Neutrophil (primary cell): Measurements from ENCODE around the gene CDKN2AIPNL.
"Not testable (repeated sequence)": the region's sequence is repeated elsewhere in the genome, so short reads cannot be mapped to it uniquely, and the experiment has no call there.

Source experiments
- H3K27ac ChIP-seq: fragments of 200-600 bp; sonication (generic); 2 replicates; pipeline ENCODE4 v1.5.1; 2016; ENCODE audit warnings: mild to moderate bottlenecking, moderate library complexity
- H3K27me3 ChIP-seq: fragments of 200-600 bp; sonication (generic); 2 replicates; pipeline ENCODE4 v1.6.0; 2016; ENCODE audit warnings: mild to moderate bottlenecking
- H3K36me3 ChIP-seq: fragments of 200-600 bp; sonication (generic); 2 replicates; pipeline ENCODE4 v1.5.1; 2017
- H3K4me1 ChIP-seq, 2 experiments: fragments of 200-600 bp in 1 of 2; sonication (generic) in 1 of 2; 1 replicate in 1 of 2; 2 replicates in 1 of 2; pipeline versions ENCODE4 v1.5.1 to v1.6.1; 2013 to 2016; ENCODE audit warnings: low read depth in 1 of 2, low read length in 1 of 2, mild to moderate bottlenecking in 1 of 2, moderate library complexity in 1 of 2; ENCODE audit not compliant: control insufficient read depth in 1 of 2, insufficient read depth in 1 of 2
- H3K4me3 ChIP-seq, 2 experiments: fragments of 200-600 bp in 1 of 2; sonication (generic) in 1 of 2; 1 replicate in 1 of 2; 2 replicates in 1 of 2; pipeline ENCODE4 v1.5.1; 2013 to 2016; ENCODE audit warnings: low read depth in 1 of 2, low read length in 1 of 2, mild to moderate bottlenecking in 1 of 2, moderate library complexity in 1 of 2
- H3K9me3 ChIP-seq: fragments of 200-600 bp; sonication (generic); 2 replicates; pipeline ENCODE4 v1.5.1; 2016
- TF ChIP-seq, protein P1 (sequence below): fragments of 200-600 bp; sonication (generic); IDR thresholded peaks from 2 replicates; pipeline ENCODE4 v1.5.1; 2016; ENCODE audit warnings: antibody characterized with exemption

CDKN2AIPNL gene

DNA sequence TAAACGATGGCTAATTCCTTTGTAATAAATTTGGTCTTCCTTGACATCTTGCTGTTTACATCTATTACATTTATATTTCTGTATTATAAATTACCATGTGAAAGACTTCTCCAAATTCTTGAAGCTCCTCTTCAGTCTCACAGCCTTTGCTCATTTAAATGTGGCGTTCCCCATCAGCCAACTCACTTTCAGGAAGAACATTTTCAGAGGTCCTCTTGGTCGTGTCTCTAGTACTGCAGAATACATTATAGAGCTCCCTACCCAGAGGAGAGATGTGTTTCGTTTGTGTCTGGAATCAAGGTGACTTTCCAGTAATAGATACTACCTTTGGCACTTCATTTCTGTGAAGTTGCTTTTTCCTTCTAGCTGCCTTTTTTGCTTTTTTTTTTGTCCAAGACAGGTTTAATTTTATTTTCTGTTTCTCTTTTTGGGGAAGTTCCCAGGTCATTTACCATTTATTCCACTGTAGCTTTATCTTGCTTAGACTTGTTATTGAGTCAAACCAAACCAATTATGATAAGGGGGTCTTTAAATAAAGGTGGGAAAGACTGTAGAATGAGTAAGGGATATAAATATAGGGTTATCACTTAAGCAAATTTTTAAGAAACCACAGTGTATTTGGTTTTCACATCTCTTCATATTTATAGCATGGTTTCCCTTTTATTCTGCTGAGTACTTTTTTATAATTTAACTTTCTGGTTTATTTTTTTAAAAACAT is 27.5 kb downstream of the CDKN2AIPNL start:
- peak overlapping the region; percentile 34 for H3K27ac ChIP-seq

DNA sequence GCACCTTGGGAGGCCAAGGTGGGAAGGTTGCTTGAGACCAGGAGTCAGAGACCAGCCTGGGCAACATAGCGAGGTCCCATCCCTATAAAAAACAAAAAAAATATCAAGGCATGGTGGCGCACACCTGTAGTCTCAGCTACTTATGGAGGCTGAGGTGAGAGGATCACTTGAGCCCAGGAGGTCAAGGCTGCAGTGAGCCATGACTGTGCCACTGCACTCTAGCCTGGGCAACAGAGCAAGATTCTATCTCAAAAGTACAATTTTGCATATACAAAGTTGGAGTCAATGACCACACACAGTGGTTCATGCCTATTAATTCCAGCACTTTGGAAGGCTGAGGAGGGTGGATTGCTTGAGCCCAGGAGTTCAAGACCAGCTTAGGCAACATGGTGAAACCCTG is 29.5 kb downstream of the CDKN2AIPNL start:
- H3K27ac ChIP-seq, H3K4me3 ChIP-seq, H3K27me3 ChIP-seq, H3K9me3 ChIP-seq, H3K4me1 ChIP-seq: not testable (repeated sequence)
- peaks cover 98% of the 10 kb centered on the region for H3K36me3 ChIP-seq

More for the DNA sequence above, 27.5 kb downstream of the CDKN2AIPNL start:
- Histone ChIP-seq H3K4me3 (no peak overlapping the region), H3K4me1 (no peaks in the 10 kb centered on the region), H3K27me3 (no peaks in the 10 kb centered on the region), H3K9me3 (no peaks in the 10 kb centered on the region), H3K36me3 (peaks cover 99% of the 10 kb centered on the region)
- TF ChIP-seq, protein P1, sequence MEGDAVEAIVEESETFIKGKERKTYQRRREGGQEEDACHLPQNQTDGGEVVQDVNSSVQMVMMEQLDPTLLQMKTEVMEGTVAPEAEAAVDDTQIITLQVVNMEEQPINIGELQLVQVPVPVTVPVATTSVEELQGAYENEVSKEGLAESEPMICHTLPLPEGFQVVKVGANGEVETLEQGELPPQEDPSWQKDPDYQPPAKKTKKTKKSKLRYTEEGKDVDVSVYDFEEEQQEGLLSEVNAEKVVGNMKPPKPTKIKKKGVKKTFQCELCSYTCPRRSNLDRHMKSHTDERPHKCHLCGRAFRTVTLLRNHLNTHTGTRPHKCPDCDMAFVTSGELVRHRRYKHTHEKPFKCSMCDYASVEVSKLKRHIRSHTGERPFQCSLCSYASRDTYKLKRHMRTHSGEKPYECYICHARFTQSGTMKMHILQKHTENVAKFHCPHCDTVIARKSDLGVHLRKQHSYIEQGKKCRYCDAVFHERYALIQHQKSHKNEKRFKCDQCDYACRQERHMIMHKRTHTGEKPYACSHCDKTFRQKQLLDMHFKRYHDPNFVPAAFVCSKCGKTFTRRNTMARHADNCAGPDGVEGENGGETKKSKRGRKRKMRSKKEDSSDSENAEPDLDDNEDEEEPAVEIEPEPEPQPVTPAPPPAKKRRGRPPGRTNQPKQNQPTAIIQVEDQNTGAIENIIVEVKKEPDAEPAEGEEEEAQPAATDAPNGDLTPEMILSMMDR = no peak

GRCh38 chr5:134380346-134380745 is 31.3 kb downstream of the CDKN2AIPNL start:
- Histone ChIP-seq H3K9me3 (no peaks in the 10 kb centered on the region), H3K4me1 (no peaks in the 10 kb centered on the region), H3K36me3 (peaks cover 96% of the 10 kb centered on the region), H3K4me3 (no peak overlapping the region), H3K27ac (no peak overlapping the region), H3K27me3 (no peaks in the 10 kb centered on the region)
- TF ChIP-seq, protein P1 = no peak

- TF ChIP-seq, protein P1 = no peak
- Histone ChIP-seq H3K27me3 (no peaks in the 10 kb centered on the region), H3K36me3 (peaks cover 50% of the 10 kb centered on the region), H3K9me3 (no peaks in the 10 kb centered on the region), H3K27ac (peak overlapping the region; percentile 12), H3K4me1 (peaks cover 28 to 31% of the 10 kb centered on the region in 2 experiments), H3K4me3 (no peak overlapping the region)
These were observed 37.4 kb downstream of the CDKN2AIPNL start for GRCh38 chr5:134374232-134374631.

DNA sequence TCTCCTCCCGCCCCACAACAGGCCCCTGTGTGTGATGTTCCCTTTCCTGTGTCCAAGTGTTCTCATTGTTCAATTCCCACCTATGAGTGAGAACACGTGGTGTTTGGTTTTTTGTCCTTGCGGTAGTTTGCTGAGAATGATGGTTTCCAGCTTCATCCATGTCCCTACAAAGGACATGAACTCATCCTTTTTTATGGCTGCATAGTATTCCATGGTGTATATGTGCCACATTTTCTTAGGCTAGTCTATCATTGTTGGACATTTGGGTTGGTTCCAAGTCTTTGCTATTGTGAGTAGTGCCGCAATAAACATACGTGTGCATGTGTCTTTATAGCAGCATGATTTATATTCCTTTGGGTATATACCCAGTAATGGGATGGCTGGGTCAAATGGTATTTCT is 38.0 kb downstream of the CDKN2AIPNL start:
- H3K36me3 ChIP-seq = peaks cover 44% of the 10 kb centered on the region
- H3K4me1 ChIP-seq = peaks cover 28 to 31% of the 10 kb centered on the region in 2 experiments
- H3K9me3 ChIP-seq, H3K27ac ChIP-seq, H3K27me3 ChIP-seq: not testable (repeated sequence)
- peak overlapping the region in 1 of 2 experiments; percentile 97 for H3K4me3 ChIP-seq

DNA sequence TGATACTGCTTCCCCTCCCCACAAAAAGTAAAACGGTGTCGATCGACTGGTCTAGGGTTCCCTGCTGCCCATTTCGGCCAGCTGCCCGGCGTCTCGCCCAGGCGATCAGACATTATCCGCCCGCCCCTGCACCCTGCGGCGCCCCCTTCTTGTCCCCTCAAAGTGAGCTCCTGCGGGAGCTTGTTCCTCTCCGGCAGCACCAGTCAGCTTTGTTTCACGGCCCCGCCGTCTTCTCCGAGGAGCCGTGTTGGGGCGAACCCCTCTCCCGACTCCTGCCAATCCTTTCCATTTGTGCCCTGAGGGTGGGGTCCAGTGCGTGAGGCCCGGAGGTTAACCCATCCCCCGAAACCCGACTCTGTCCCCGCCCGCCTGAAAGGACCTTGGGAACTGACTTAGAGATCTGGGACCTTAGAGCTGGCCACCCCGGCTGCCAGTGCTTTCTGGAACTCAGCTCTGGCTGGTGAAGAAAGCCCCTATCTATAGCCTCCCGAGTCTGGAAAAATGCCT is 39.8 kb downstream of the CDKN2AIPNL start:
- H3K27me3 ChIP-seq = no peaks in the 10 kb centered on the region
- TF ChIP-seq, protein P1 = no peak
- peak overlapping the region; percentile 99 for H3K27ac ChIP-seq
- peak overlapping the region; percentile 96 to 97 for H3K4me3 ChIP-seq
- peaks cover 27% of the 10 kb centered on the region for H3K36me3 ChIP-seq
- H3K9me3 ChIP-seq = no peaks in the 10 kb centered on the region
- H3K4me1 ChIP-seq = peaks cover 32 to 38% of the 10 kb centered on the region in 2 experiments
